ENCODE measurements around the gene MAST2. TPM values are rescaled to one million over a fixed set of nuclear protein-coding genes. Genes with fewer than 3 reads are reported as not detected.

The MAST2 gene
- total RNA-seq, 4 donors from 2014 or later, result 31.1 to 76.9 (median 73.4) TPM

GRCh38 chr1:45769261-45769932 lies 34.0 kb upstream of the MAST2 start:
- Histone ChIP-seq H3K4me1 (no peaks in the 10 kb centered on the region), H3K27ac (no peak overlapping the region), H3K27me3 (no peaks in the 10 kb centered on the region), H3K9me3 (no peaks in the 10 kb centered on the region), H3K36me3 (no peaks in the 10 kb centered on the region), H3K4me3 (no peak overlapping the region)
- ATAC-seq, result no peak
- TF ChIP-seq CTCF (IDR thresholded peaks at IDR 0.05), result no peak
- 0 to 48% methylated on average over 1 to 3 of the region's 4 CpGs for WGBS, 2 donors (ENCODE audit: low coverage in 1 of 2)

GRCh38 chr1:45772971-45773370 lies 30.4 kb upstream of the MAST2 start:
- no peak overlapping the region for H3K27ac ChIP-seq
- no peaks in the 10 kb centered on the region for H3K9me3 ChIP-seq
- H3K27me3 ChIP-seq, result no peaks in the 10 kb centered on the region
- no peak for TF ChIP-seq EP300 (IDR thresholded peaks at IDR 0.05)
- TF ChIP-seq POLR2A (IDR thresholded peaks at IDR 0.05), result no peak
- no peak for TF ChIP-seq CTCF (IDR thresholded peaks at IDR 0.05)
- TF ChIP-seq POLR2AphosphoS5 (IDR thresholded peaks at IDR 0.05), result no peak
- no peaks in the 10 kb centered on the region for H3K4me1 ChIP-seq
- H3K36me3 ChIP-seq, result no peaks in the 10 kb centered on the region
- 56% methylated on average over 2 of the region's 3 CpGs; no CpG with 5 or more reads in 1 of the 2 donors for WGBS, 2 donors (ENCODE audit: low coverage in 1 of 2)
- no peak overlapping the region for H3K4me3 ChIP-seq
- no peak for ATAC-seq

DNA sequence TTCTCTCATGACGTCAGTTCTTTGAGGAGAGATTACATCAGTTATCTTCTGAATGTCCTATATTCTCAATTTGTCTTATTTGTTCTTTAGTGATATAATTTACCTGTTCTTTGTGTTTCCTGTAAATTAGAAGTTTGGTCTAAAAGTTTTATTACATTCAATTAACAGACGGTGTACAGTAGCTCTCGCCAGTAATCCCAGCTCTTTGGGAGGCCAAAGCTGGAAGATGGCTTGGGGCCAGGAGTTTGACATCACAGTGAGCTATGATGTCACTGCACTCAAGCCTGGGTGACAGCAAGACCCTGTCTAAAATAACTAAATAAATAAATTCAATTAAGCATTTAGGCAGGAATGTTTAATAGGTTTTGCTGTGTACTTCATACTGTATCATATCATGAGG lies 27.6 kb upstream of the MAST2 start:
- Histone ChIP-seq H3K36me3 (no peaks in the 10 kb centered on the region), H3K4me3 (no peak overlapping the region), H3K9me3 (no peaks in the 10 kb centered on the region), H3K27me3 (no peaks in the 10 kb centered on the region), H3K27ac (no peak overlapping the region), H3K4me1 (no peaks in the 10 kb centered on the region)
- TF ChIP-seq POLR2A (IDR thresholded peaks at IDR 0.05) (no peak), CTCF (IDR thresholded peaks at IDR 0.05) (no peak), POLR2AphosphoS5 (IDR thresholded peaks at IDR 0.05) (no peak), EP300 (IDR thresholded peaks at IDR 0.05) (no peak)
- ATAC-seq, result no peak
- WGBS, 2 donors (ENCODE audit: low coverage in 1 of 2), result 74% methylated on average over 3 of the region's 3 CpGs; no CpG with 5 or more reads in 1 of the 2 donors

- Histone ChIP-seq H3K27me3 (no peaks in the 10 kb centered on the region), H3K27ac (no peak overlapping the region), H3K4me3 (no peak overlapping the region), H3K4me1 (no peaks in the 10 kb centered on the region), H3K9me3 (no peaks in the 10 kb centered on the region), H3K36me3 (no peaks in the 10 kb centered on the region)
- ATAC-seq, result no peak
- WGBS, 2 donors (ENCODE audit: low coverage in 1 of 2), result 53 to 68% methylated on average over 2 to 4 of the region's 4 CpGs
- TF ChIP-seq POLR2AphosphoS5 (IDR thresholded peaks at IDR 0.05), result no peak
- no peak for TF ChIP-seq EP300 (IDR thresholded peaks at IDR 0.05)
- TF ChIP-seq CTCF (IDR thresholded peaks at IDR 0.05), result no peak
- no peak for TF ChIP-seq POLR2A (IDR thresholded peaks at IDR 0.05)
These were observed 17.8 kb upstream of the MAST2 start for GRCh38 chr1:45785583-45785982.

DNA sequence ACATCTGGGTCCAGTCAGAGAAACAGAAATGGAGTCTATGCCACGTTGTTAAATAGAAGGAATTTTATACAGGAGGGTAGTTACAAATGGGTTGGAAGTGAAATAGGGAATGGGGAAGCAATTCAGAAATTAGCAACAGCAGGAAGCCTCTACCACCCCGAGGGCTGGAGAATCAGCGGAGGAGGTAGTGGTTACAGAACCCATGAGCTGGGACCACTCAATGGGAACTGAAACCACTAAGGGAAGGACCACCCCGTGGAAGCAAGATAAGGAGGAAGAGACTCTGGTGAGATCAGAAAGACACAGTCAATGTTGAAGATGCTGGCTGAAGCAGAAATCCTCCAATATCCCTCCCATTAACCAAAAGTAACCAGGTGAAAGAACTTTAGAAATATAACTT lies 15.5 kb upstream of the MAST2 start:
- no peak overlapping the region for H3K27ac ChIP-seq
- H3K27me3 ChIP-seq, result no peaks in the 10 kb centered on the region
- no peaks in the 10 kb centered on the region for H3K36me3 ChIP-seq
- 73 to 81% methylated on average over 3 to 4 of the region's 4 CpGs for WGBS, 2 donors (ENCODE audit: low coverage in 1 of 2)
- H3K4me3 ChIP-seq, result no peak overlapping the region
- ATAC-seq, result no peak
- no peaks in the 10 kb centered on the region for H3K4me1 ChIP-seq
- TF ChIP-seq CTCF (IDR thresholded peaks at IDR 0.05) (no peak), EP300 (IDR thresholded peaks at IDR 0.05) (no peak), POLR2A (IDR thresholded peaks at IDR 0.05) (no peak), POLR2AphosphoS5 (IDR thresholded peaks at IDR 0.05) (no peak)
- no peaks in the 10 kb centered on the region for H3K9me3 ChIP-seq
